GM12872 (cell line): ENCODE measurements around the gene TAAR5.

Source experiments
- TF ChIP-seq, protein P1 (sequence below): IDR thresholded peaks from 3 replicates; pipeline ENCODE4 v1.5.1; 2011; ENCODE audit warnings: low read depth, mild to moderate bottlenecking, low read length, moderate library complexity; ENCODE audit not compliant: insufficient read depth

Gene TAAR5

DNA sequence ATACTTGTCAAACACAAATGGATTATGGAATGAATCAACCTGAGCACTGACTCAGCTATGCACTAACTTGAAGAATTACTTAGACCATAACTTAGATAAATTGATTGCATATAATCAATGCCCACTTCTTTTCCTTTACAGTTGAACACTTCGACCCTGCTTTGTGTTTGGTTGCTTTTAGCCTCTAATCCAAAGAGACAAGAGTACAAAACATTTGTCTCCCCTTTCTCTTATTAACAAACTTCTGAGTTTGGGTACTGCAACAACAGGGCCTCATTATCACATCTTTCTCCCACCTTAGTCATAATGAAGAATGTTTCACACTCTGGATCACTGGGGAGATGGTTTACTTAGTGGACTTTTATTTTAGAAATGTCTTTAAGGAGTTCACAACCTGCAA lies 22.0 kb downstream of the TAAR5 start:
- TF ChIP-seq, protein P1, sequence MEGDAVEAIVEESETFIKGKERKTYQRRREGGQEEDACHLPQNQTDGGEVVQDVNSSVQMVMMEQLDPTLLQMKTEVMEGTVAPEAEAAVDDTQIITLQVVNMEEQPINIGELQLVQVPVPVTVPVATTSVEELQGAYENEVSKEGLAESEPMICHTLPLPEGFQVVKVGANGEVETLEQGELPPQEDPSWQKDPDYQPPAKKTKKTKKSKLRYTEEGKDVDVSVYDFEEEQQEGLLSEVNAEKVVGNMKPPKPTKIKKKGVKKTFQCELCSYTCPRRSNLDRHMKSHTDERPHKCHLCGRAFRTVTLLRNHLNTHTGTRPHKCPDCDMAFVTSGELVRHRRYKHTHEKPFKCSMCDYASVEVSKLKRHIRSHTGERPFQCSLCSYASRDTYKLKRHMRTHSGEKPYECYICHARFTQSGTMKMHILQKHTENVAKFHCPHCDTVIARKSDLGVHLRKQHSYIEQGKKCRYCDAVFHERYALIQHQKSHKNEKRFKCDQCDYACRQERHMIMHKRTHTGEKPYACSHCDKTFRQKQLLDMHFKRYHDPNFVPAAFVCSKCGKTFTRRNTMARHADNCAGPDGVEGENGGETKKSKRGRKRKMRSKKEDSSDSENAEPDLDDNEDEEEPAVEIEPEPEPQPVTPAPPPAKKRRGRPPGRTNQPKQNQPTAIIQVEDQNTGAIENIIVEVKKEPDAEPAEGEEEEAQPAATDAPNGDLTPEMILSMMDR, result no peak

DNA sequence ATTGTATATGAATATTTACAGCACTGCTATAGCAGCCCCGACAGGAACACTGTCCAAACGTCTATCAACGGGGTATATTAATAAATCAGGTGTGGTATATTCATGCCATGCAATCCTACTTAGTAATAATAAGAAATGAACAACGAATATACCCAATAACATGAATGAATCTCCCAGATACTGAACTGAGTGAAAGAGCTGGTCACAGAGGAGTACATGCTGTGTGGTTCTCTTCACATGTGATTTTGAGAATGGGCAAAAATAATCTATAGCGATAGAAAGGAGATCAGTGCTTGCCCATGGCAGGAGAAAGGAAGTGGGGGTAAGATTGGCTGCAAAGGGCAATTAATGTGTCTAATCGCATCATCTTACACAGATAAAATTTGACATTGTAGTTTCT lies 23.1 kb downstream of the TAAR5 start:
- TF ChIP-seq, protein P1, result no peak

DNA sequence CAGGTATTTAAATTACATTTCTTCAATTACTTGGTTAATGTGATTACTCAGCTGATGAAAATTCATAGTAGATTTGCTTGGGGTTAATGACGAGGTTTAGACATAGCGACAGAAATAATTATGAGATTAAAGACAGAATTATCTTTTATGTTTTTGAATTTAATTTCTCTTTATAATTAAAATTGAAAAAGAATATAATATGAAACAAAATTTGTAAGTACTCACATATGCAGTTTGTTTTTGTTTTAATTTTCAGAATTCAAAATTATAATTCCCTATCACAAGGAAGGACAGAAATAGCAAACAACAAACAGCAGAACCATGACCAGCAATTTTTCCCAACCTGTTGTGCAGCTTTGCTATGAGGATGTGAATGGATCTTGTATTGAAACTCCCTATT lies 37.2 kb downstream of the TAAR5 start, which contains the start of gene TAAR8:
TAAR8 (plus strand) TSS at position 301 of the 400 bp plus-strand sequence; CDS start at position 322, 21 bp downstream.
- TF ChIP-seq, protein P1, result no peak

DNA sequence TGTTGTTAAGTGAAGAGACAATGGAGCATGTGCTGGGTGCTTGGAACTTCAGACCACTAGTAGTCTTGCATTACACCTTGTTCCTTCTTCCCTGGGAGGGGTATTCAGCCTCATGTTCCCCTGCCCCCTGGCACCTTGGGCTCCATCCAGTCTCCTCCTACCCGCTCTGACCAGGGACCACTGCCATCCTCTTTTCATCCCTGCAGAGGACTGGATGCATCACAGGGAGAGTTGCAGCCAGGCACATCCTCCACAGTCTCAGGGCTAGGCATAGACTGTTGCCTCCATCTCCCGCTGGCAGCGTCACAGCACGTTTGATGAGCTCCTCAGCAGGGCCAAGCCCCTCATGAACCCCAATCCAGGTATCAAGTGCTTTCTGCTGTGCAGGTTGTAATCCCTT lies 38.3 kb downstream of the TAAR5 start:
- TF ChIP-seq, protein P1, result no peak

DNA sequence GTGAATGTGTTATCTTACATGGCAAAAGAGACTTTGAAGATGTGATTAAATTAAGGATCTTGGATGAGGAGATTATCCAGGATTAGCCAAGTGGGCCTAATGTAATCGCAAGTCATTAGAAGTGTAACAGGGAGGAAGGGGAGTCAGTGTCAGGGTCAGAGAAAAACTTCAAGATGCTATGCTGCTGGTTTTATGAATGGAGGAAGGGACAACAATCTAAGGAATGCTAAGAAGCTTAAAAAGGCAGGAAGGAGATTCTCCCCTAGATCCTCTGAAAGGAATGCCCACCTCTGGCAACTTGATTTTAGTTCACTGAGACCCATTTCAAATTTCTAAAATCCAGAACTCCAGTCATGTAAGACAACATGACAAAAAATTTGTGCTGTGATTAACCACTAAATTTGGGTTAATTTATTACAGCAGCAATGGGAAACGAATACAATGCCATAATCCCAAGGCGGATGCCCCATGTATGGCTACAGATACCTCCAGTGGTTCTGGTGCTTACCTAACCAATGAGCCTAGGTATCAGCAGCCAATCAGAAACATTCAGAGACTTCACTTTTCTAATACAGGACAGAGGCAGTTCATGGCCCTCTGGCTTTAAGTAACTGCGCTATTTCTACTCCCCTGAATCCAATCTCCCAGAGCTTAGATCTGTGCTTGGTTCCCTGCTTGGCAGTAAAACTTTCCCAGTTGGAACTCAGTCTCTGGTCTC lies 40.6 kb downstream of the TAAR5 start:
- TF ChIP-seq, protein P1, result no peak

DNA sequence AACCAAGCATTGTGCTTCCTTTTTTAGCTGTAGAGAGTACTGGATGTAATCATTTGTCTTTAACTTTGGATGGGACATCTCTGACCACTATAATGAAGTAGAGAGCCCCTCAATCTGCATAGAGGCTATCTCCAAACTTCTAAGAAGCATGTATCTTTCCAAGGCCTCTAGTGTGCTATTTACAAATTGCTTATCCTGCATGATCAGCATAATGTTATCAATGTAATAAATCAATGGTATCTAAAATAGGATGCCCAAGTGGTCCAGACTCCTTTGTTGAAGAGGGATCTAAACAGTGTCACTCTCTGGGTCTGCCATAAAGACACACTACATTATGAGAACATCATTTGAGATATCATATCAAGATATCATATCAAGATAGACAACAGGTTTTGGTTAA lies 44.7 kb downstream of the TAAR5 start:
- TF ChIP-seq, protein P1, result no peak
